Activated gamma-delta T cell (primary cell): Measurements from ENCODE around the gene FANCI.
"Not testable (repeated sequence)": the region's sequence is repeated elsewhere in the genome, so short reads cannot be mapped to it uniquely, and the experiment has no call there.

Source experiments
- DNase-seq: peaks from one replicate; lab custom pipeline; 2025; lab: John Stamatoyannopoulos, UW

The FANCI gene

DNA sequence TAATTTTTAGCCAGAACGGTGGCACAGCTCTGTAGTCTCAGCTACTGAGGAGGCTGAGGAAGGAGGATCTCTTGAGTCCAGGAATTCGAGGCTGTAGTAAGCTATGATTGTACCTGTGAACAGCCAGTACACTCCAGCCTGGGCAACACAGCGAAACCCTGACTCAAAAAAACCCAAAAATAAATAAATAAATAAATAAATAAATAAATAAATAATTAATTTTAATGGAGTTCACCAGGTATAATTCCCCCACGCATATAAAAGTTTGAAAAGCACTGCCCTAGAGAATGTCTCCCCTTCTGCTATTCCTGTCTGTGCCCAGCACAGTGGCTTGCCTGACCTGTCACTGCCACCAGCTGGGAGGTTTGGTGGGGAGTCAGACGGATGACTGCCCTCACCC is 18.2 kb upstream of the FANCI start:
- DNase-seq = no peak

DNA sequence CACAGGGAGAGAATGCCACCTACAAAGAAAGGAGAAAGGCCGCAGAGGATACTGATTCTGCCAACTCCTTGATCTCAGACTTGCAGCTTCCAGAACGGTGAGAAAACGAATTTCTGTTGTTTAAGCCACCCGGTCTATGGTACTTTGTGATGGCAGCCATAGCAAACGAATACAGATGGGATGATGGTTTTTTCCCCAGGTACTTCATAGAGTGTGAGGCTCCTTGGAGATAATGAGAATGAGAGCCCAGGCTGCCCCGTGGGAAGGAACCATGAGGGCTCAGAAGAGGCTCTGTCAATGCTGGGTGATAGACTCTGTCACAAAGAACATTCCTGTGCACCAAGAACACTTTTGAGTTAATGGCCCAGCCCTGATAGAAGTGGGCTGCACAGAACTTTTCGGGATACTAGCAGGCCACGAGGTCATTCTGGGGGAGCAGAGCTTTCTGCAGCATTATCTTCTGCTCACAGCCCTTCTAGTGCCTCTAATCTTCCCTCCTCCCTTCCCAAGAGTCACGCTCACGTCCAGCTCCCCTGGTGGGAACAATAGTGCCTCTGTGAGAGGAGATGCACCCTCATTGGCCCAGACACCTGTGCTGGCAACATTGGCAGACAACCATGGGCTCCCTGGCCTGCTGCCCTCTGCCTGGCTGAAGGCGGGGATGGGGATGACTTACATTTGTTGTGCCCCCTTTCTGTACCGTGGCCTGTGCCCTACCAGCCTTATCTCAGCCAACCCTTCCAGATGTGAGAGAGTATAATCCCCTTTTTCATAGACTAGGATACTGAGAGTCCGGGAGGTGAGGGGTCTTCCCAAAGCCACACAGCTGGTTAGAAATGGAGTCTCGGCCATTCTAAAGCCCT is 17.2 kb upstream of the FANCI start:
- DNase-seq = no peak

DNA sequence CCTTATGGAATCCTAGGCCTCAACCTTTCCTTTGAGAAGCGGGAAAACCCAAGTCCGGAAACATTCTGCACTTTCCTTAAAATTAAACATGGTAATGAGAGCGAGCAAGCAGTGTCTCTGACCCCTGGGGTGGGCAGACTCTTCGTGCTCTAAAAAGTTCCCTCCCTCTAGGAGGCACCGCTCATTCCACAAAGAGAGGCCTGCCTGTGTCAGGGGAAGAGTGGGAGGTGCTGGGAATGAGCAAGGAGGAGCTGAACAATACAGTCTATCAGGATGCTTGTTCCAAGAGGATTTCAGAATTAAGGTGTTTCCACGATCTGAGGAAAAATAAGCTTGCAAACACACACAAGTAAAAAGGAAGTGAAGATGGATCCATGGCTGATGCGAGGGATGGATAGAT is 16.4 kb upstream of the FANCI start:
- no peak for DNase-seq

DNA sequence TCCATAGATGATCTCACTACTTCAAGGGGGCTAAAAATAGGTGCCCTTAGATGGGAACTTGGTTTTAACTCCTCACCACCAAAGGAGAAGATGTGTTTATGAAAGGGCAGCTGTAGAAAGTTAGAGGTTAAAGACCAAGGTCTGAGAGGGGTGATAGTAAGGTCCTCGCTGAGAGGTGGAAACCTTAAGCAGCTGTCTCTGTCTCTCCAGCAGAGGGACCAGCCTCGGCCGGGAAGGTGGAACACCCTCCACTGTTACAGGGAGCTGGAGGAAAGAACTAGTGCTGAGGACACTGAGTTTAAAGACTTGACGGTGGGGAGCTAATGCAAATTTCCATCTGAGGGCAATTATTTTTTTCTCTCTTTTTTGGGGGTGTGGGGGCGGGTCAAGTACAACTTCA is 13.5 kb upstream of the FANCI start:
- DNase-seq = no peak

DNA sequence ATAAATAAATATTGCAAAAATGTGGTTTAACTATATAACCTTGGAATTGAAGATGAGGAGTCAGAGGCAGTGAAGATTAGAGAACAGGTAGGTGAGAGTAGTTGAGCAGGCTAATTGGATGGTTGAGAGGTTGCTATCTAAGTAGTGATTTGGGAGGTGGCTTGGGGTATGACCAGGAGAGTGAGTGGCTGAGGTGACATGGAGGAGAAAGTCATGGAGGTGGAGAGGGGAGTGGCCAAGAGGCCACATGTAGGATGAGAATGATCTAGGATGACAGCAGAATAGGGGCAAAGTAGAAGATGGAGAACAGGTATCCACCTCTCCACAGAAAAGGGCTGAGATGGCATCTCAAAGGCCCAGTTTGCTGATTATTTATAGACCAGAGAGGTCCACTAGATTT is 11.9 kb upstream of the FANCI start:
- DNase-seq = no peak

DNA sequence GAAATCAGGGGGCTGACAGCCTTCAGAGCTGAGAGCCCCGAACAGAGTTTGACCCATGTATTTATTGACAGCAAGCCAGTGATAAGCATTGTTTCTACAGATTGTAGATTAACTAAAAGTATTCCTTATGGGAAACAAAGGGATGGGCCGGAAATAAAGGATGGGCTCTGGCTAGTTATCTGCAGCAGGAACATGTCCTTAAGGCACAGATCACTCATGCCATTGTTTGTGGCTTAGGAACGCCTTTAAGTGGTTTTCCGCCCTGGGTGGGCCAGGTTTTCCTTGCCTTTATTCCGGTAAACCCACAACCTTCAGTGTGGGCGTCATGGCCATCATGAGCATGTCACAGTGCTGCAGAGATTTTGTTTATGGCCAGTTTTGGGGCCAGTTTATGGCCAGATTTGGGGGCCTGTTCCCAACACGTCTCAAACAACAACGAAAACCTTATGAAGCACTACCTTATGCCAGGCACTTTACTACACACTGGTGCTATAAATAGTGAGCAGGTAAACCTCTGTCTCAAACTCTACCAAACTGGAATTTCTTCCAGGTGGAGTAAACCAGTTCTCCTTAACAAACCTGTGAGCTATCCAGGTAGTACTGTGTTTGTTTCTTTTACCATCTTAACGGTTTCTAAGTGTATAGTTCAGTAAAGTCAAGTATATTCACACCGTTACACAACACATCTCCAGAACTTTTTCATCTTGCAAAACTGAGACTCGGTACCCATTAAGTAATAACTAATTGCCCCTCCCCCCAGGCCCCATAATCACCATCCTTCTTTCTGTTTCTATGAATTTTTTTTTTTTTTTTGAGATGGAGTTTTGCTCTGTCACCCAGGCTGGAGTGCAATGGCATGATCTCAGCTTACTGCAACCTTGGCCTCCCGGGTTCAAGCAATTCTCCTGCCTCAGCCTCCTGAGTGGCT is 3.6 kb upstream of the FANCI start:
- not testable (repeated sequence) for DNase-seq

DNA sequence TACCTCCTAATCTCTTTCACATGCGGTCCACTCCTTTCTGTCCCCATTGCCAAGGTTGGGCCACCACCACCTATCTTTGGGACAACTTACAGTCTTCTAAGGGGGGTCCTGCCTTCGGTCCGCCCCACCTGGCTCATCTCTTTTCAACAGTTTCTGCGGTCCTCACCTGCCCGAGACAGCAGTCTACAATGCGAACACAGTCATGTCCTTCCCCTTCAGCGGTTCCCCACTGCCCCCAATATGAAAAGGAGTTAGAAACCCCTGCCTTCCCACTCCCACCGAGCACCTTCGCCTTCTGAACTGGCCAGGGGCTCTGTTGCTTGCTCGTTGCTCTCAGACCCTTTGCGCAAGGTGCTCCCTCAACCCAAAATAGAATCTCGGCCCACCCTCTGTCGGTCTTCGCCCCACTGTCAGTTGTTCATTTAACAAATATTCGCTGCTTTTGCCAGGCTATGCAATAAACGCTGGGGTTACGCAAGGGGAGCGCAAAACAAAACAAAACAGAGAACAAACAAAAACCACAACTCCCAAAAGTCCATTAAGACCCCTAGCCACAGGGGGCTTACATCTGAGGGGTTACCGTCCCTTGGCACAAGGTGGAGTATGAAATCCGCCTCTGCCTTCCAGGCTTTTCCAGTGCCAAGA is 611 bp upstream of the FANCI start:
- no peak for DNase-seq

DNA sequence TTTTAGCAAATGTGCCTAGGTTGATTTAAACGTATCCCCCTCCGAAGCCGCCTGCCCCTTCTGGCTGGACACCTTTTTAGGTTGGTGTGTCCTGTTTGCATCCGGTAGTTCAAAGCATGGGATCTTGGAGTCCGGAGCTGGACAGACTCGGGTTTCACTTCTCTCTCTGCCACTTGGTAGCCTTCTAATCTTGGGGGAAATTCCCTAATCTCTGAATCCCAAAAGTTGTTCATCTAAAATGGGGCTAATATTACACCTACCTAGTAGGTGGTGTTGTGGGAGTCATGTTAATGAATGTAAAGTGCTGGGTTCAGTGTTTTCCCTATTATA is 760 bp downstream of the FANCI start:
- no peak for DNase-seq

DNA sequence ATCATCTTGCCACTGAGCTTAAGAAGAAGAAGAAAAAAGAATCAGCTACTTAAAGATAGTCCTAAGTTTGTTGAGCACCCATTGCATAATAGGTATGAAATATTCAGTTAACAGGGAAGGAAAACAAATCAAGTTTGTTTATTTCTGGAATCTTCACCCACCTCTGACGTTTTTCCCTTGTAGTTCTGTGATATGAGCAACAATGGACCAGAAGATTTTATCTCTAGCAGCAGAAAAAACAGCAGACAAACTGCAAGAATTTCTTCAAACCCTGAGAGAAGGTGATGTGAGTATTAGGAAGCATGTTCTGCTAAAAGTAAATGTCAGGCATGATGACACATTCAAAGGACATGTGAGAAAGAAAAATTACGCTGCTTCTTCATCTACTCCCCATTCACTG is 3.7 kb downstream of the FANCI start:
- DNase-seq = no peak

DNA sequence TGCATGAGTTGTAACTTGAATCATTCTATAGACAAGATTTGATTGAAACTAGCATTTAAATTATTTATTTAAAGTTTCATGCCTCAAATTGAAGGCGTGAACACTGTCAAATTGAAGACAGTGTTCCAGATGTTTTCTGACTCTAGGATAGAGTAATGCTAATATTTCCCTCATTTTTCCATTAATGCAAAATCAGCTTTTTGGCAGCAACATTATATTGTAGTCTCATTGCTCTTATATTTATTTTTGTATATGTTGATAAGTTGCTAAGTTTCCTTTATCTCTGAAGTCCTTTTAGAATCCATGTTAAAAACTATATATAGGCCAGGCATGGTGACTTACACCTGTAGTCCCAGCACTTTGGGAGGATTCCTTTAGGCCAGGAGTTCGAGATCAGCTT is 4.8 kb downstream of the FANCI start:
- no peak for DNase-seq

DNA sequence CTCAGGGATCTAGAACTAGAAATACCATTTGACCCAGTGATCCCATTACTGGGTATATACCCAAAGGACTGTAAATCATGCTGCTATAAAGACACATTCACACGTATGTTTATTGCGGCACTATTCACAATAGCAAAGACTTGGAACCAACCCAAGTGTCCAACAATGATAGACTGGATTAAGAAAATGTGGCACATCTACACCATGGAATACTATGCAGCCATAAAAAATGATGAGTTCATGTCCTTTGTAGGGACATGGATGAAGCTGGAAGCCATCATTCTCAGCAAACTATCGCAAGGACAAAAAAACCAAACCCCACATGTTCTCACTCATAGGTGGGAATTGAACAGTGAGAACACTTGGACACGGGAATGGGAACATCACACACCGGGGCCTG is 6.4 kb downstream of the FANCI start:
- DNase-seq = not testable (repeated sequence)

DNA sequence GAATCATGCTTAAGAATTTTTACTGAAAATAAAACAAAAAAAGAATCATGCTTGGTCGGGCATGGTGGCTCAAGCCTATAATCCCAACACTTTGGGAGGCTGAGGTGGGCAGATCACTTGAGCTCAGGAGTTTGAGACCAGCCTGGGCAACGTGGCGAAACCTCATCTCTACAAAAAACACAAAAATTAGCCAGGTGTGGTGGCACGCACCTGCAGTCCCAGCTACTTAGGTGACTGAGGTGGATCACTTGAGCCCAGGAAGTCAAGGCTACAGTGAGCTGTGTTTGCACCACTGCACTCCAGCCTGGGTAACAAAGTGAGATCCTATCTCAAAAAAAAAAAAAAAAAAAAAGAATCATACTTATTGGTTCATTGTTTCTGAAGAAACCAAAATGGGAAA is 33.5 kb downstream of the FANCI start:
- not testable (repeated sequence) for DNase-seq

DNA sequence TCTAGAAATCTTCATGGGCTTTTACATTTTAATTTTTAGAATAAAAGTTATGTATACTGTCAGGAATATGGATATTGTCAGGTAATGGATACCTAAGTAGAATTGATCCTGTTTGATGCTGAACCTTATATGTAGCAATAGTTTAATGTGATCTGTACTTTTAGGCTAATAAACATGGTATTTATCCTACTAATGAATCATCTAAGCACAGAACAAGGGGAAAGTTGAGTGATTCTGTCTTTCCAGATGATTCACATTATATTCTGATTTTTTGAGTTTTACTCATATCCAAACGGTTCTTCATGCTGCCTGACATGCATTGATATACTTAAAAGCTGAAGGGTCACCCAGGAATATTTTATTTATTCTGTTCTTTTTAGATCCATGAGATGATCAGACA is 34.5 kb downstream of the FANCI start:
- DNase-seq = no peak

DNA sequence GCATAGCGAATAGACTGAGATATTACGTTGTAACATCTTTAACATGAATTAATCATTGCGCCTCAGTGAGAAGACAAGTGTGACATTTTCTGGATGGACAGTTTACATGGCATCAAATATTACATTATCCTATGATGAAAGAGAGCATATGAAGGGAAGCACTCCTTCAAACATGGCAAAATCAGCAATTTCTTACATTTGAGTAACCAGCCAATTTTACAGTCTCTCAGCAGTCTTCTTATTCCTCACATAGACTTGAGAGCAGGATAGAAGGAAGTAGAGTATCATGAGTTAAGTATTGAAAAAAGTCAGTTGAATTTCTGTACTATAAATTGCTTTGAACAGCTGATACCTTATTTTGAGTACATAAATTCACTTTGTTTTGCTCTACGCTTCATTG is 38.9 kb downstream of the FANCI start:
- DNase-seq = no peak

DNA sequence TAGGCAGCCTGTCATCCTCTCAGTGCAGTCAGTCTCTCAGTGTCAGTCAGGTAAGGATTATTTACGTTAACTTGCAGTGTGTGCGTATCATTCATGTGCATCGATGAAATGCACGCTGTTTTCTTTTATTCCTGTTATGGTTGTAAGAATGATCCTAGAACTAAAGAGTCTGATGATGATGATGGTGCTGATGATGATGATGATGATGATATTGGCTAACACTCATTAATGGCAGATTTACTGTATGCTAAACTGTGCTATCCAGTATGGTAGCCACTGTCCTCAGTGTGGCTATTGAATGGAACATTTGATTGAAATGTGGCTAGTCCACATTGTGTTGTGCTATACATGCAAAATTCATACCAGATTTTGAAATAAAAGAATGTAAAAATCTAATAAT is 39.4 kb downstream of the FANCI start:
- no peak for DNase-seq

DNA sequence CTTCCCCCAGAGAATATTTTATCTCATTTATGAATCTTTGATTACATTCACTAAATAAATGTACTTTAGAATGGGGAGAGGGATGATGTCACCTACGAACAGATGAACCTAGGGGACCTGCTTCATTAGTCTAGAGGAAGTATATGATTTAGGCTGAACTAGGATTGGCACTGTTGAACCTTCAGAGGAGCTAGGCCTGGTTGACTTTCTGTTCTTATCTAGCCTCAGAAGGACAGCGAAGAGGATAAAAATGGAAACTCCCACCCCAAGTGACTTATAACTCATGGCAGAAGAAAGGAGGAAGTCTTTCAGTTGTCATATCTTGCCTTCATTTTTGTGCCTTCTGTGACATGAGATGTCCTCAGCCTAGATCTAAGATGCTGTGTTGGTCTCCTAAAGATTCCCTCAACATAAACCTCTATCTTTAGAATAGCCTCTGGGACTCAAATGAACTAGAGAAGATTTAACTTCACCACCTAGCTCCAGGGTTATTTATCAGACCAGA is 48.2 kb downstream of the FANCI start:
- no peak for DNase-seq

DNA sequence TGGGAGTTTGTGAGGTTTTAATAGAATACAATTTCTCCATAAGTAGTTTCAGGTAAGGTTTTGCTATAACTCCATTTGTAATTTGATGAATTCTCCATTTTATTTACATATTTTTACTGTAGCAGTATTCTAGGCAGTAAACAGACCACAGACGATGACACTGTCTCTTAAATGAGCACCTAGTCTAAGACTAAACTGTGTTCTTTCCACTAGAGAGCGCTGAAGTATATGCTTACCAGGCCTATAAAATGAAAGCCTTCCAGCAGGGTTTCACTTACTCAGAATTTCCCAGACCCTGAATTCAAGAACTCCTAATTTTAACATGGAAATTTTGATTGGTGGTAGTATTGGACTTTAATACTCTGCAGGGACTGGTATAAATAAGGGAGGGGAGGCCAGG is 49.2 kb downstream of the FANCI start:
- DNase-seq = no peak

DNA sequence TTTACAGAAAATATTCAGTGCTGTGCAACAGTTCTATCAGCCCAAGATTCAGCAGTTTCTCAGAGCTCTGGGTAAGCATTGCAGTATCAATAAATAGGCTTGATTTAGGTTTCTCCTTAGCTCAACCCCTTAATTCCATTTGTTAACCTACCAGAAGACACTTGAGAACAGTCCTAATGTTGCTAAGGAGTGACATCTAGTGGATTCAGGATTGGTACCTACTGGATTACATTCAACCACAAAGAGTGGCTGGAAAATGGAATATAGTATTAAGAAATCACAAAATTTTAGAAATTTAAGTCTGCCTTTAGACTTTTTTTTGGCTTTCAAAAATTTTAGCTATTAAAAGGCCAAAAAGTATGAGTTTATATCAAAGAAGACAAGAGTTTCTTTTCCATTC is 56.1 kb downstream of the FANCI start:
- no peak for DNase-seq

DNA sequence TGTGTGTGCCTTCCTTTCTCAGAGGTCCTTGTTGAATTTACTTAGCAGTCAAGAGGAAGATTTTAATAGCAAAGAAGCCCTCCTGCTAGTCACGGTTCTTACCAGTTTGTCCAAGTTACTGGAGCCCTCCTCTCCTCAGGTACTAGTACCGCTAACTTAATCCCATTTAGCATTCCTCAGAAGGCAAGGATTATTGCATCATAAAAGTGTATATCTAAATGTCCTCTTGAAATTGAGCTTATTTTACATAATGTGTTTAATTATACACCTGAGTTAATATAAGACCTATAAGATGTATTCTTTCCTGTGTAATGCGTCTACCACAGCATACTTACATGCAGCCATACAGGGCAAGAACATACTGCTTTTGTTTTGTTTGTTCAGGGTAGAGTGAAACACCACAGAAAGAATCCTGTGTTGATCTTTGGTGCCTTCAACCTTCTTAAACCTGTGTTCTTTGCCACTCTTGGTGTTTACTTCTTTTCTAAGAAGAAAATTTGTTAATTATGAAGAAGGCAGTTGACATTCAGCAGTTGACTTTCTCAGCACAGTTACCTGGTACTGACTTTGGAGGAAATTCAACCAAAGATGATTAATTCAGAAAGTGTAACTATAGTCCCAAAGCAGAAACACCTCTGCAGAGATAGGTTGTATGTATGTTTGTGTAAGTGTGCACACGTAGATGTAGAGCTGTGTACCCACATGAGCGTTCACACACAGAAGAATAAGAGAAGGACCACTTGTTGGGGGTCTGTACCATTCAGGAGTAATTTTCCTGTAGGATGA is 57.7 kb downstream of the FANCI start:
- DNase-seq = no peak

DNA sequence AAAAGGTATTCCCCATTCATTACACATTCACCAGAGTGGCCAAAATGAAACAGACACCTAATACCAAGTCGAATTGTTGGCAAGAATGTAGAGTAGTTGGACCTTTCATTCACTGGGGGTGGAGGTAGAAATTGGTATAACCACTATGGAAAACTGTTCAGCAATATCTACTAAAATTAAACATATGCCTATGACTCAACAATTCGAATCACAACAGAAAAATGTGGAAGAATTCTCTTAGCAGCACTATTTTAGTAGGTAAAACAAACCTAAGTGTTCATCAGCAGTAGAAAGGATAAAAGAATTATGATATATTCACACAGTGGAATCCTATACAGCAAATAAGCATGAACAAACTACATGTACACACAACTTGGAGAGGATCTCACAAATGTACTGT is 60.2 kb downstream of the FANCI start:
- DNase-seq = no peak

DNA sequence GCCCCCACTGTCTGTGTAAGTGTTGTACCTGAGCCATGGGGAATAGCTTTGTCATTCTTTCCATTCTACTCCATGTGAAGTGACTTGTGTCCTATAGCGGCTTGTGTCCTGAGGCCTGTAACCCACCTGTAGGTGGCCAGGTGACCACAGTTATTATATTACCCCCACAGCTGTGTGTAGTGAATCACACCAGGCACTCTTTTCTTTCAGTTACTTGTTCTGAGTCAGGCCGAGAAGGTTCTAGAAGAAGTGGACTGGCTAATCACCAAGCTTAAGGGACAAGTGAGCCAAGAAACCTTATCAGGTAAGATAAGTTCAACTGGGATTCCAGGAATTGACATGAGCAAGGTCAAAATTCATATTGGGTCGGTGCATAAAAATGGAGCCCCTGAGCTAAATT is 61.6 kb downstream of the FANCI start:
- no peak for DNase-seq
